GM21367 (cell line): ENCODE data around the gene CACNB2.

Experiments
- ATAC-seq: cut with Tn5 transposase; IDR thresholded peaks from one replicate; pipeline ENCODE4 v1.9.1; 2021; ENCODE audit not compliant: unreplicated experiment

CACNB2 gene

GRCh38 chr10:18497806-18498369, 357.7 kb downstream of the CACNB2 start:
- no peak for ATAC-seq

GRCh38 chr10:18498998-18499397, 358.8 kb downstream of the CACNB2 start:
- no peak for ATAC-seq

GRCh38 chr10:18500576-18500975, 360.4 kb downstream of the CACNB2 start:
- no peak for ATAC-seq

GRCh38 chr10:18501198-18501597, 361.0 kb downstream of the CACNB2 start:
- ATAC-seq = no peak

- ATAC-seq = no peak
Observed at GRCh38 chr10:18501629-18502028, 361.4 kb downstream of the CACNB2 start.

GRCh38 chr10:18504161-18504560, 363.9 kb downstream of the CACNB2 start:
- no peak for ATAC-seq

GRCh38 chr10:18505456-18506118, 365.4 kb downstream of the CACNB2 start:
- ATAC-seq = no peak

GRCh38 chr10:18508587-18508986, 368.4 kb downstream of the CACNB2 start:
- no peak for ATAC-seq

- no peak for ATAC-seq
Observed at GRCh38 chr10:18514537-18514936, 374.3 kb downstream of the CACNB2 start.

GRCh38 chr10:18516851-18517250, 376.6 kb downstream of the CACNB2 start:
- no peak for ATAC-seq

GRCh38 chr10:18523025-18523424, 382.8 kb downstream of the CACNB2 start:
- no peak for ATAC-seq

- ATAC-seq = no peak
Observed at GRCh38 chr10:18523858-18524257, 383.6 kb downstream of the CACNB2 start.

- ATAC-seq = no peak
Observed at GRCh38 chr10:18527687-18528086, 387.5 kb downstream of the CACNB2 start.

GRCh38 chr10:18528292-18528691, 388.1 kb downstream of the CACNB2 start:
- no peak for ATAC-seq

GRCh38 chr10:18532881-18533535, 392.8 kb downstream of the CACNB2 start:
- no peak for ATAC-seq

- no peak for ATAC-seq
Observed at GRCh38 chr10:18533896-18534295, 393.7 kb downstream of the CACNB2 start.

GRCh38 chr10:18539335-18539734, 399.1 kb downstream of the CACNB2 start:
- no peak for ATAC-seq

- no peak for ATAC-seq
Observed at GRCh38 chr10:18540195-18540594, 400.0 kb downstream of the CACNB2 start.

GRCh38 chr10:18542832-18543231, 402.6 kb downstream of the CACNB2 start:
- ATAC-seq = no peak

GRCh38 chr10:18545621-18546305, 405.5 kb downstream of the CACNB2 start:
- ATAC-seq = no peak

- no peak for ATAC-seq
Observed at GRCh38 chr10:18549105-18549504, 408.9 kb downstream of the CACNB2 start.

GRCh38 chr10:18551473-18551872, 411.2 kb downstream of the CACNB2 start:
- no peak for ATAC-seq
